AG09309 (cell line): ENCODE measurements around the gene CLDN19.

Source experiments
- DNase-seq: peaks from one replicate; pipeline ENCODE4 v3.0.0-alpha.2; 2010; ENCODE audit warnings: low read depth
- H3K4me3 ChIP-seq: 2 replicates; pipeline ENCODE4 v1.5.1; 2011; ENCODE audit warnings: mild to moderate bottlenecking, low read depth, low read length, moderate library complexity; ENCODE audit not compliant: control insufficient read depth
- CTCF ChIP-seq: IDR thresholded peaks from 2 replicates; pipeline ENCODE4 v1.5.1; 2011; ENCODE audit warnings: mild to moderate bottlenecking, low read depth, low read length, inconsistent platforms; ENCODE audit not compliant: insufficient read depth, control insufficient read depth; ENCODE audit errors: missing control alignments

Gene CLDN19

GRCh38 chr1:42762269-42762668, 22.2 kb upstream of the CLDN19 start:
- TF ChIP-seq CTCF: no peak
- no peak overlapping the region for H3K4me3 ChIP-seq
- DNase-seq: no peak

- H3K4me3 ChIP-seq: no peak overlapping the region
- TF ChIP-seq CTCF: no peak
- no peak for DNase-seq
Observed at GRCh38 chr1:42761567-42761966, 21.5 kb upstream of the CLDN19 start.

GRCh38 chr1:42759114-42759513, 19.1 kb upstream of the CLDN19 start:
- no peak overlapping the region for H3K4me3 ChIP-seq
- no peak for DNase-seq
- TF ChIP-seq CTCF: no peak

GRCh38 chr1:42758641-42759040, 18.6 kb upstream of the CLDN19 start:
- DNase-seq: no peak
- no peak overlapping the region for H3K4me3 ChIP-seq
- TF ChIP-seq CTCF: no peak

- DNase-seq: no peak
- TF ChIP-seq CTCF: no peak
- H3K4me3 ChIP-seq: no peak overlapping the region
Observed at GRCh38 chr1:42757892-42758275, 17.8 kb upstream of the CLDN19 start.

GRCh38 chr1:42756956-42757891, 17.2 kb upstream of the CLDN19 start:
- H3K4me3 ChIP-seq: no peak overlapping the region
- DNase-seq: no peak
- peak; percentile 72 for TF ChIP-seq CTCF
